Heart left ventricle (tissue), 16 donors: Measurements from ENCODE around the gene ITFG2. TPM values are rescaled to one million over a fixed set of nuclear protein-coding genes. Genes with fewer than 3 reads are reported as not detected.

ENCODE experiments used
- ATAC-seq, 4 donors: fragments of 200-7000 bp; cut with Tn5 transposase; one replicate each; pipeline ENCODE4 v1.9.1; 2020 to 2022; ENCODE audit warnings: moderate library complexity in 4 of 4, mild to moderate bottlenecking in 3 of 4, moderate number of reproducible peaks in 1 of 4
- DNase-seq, 5 donors: peaks; one replicate each; pipeline ENCODE4 v3.0.0-alpha.2; 2020
- H3K27ac ChIP-seq, 12 donors: fragments of 200-600 bp; sonication (generic) in 4 of 12; one replicate each; pipeline versions ENCODE4 v1.5.0 to v1.8.0; 2016 to 2022; ENCODE audit warnings: mild to moderate bottlenecking in 2 of 12
- H3K27me3 ChIP-seq, 9 donors: fragments of 200-600 bp; sonication (generic) in 2 of 9; one replicate each; pipeline versions ENCODE4 v1.5.1 to v1.8.0; 2016 to 2022; ENCODE audit warnings: mild to moderate bottlenecking in 3 of 9
- H3K36me3 ChIP-seq, 9 donors: fragments of 200-600 bp; sonication (generic) in 2 of 9; one replicate each; pipeline versions ENCODE4 v1.5.0 to v1.8.0; 2018 to 2022; ENCODE audit warnings: mild to moderate bottlenecking in 2 of 9
- H3K4me1 ChIP-seq, 12 donors: fragments of 200-600 bp; sonication (generic) in 4 of 12; one replicate each; pipeline versions ENCODE4 v1.5.0 to v1.8.0; 2016 to 2022; ENCODE audit warnings: mild to moderate bottlenecking in 3 of 12
- H3K4me3 ChIP-seq, 12 donors: fragments of 200-600 bp; sonication (generic) in 4 of 12; one replicate each; pipeline versions ENCODE4 v1.5.0 to v1.8.0; 2017 to 2022; ENCODE audit warnings: mild to moderate bottlenecking in 9 of 12, moderate library complexity in 4 of 12
- H3K9me3 ChIP-seq, 12 donors: fragments of 200-600 bp; sonication (generic) in 4 of 12; one replicate each; pipeline versions ENCODE4 v1.5.0 to v1.8.0; 2016 to 2022; ENCODE audit warnings: mild to moderate bottlenecking in 1 of 12
- CTCF ChIP-seq, 12 donors: fragments of 200-600 bp; sonication (generic) in 4 of 12; IDR thresholded peaks; one replicate each; pipeline versions ENCODE4 v1.5.0 to v1.8.0; 2018 to 2022; ENCODE audit warnings: antibody characterized with exemption in 12 of 12, mild to moderate bottlenecking in 5 of 12
- POLR2A ChIP-seq, 2 donors: fragments of 450-650 bp; IDR thresholded peaks; one replicate each; pipeline ENCODE4 v1.6.1; 2017; ENCODE audit warnings: antibody characterized with exemption in 2 of 2, mild to moderate bottlenecking in 2 of 2, moderate library complexity in 2 of 2
- WGBS, 4 donors: extraction: QIAGEN DNeasy Blood & Tissue Kit in 2 of 4; methylation state at CpG; one replicate each; pipeline versions ENCODE4 v1.1.5 to v1.1.7; 2013 to 2018; 5-methylcytosine and 5-hydroxymethylcytosine counted together
- intact Hi-C, 10 donors: fragments of 100-400 bp; cut with DNase I; formaldehyde crosslinking; loops; one replicate each; pipeline versions ENCODE4 v1.11.1 to v1.14.2; 2022
- polyA plus RNA-seq, 2 donors: library from polyadenylated mRNA; stranded (reverse); fragments of 200-250 nt; gene quantifications; one replicate each; pipeline ENCODE4 v1.2.3, GENCODE V29; 2013
- total RNA-seq, 9 donors: library from RNA; depleted of rRNA in 2 of 9; stranded (reverse); fragments of >200 nt in 2 of 9; fragmentation: NEBNext Ultra II Directional in 3 of 9; extraction: Animal tissue kit (Norgen Biotek cat#: 25700) in 3 of 9; gene quantifications; one replicate each; pipeline versions ENCODE4 v1.1.0 to v1.2.4, GENCODE V29; 2016 to 2023
- donor health status: ischemic (EF 13 %, LVEDD 7.1; RV severe dilation, severe dysfunction).
- donor health status: healthy with polysubstance abuse.
- donor health status: DM: no; HTN: yes; CAD: no.
- donor health status: DM: no; HTN: no; CAD: no.
- donor health status: ischemic (EF 25% LVEDD 6.9; RV normal size, moderate dysfunction).
- donor health status: ischemic (EF 25% LVEDD 5.7; RV mildly dilated, moderate dysfunction).
- donor health status: healthy.
- donor health status: DM: yes; HTN: yes; CAD: no.
- donor health status: ischemic (EF 35%, LVEDD 5.7; RV mildly dilated, moderate dysfunction).
- donor health status: nonischemic (EF 11% LVEDD 7.7; RV severe dilation, severe dysfunction).
- donor health status: DM: yes; HTN: yes; CAD: no.
- donor health status: PGD.
- donor health status: ischemic (EF 29% LVEDD 5.4; RV normal size, mild dysfunction).
- donor health status: nonischemic (EF 23%, LVEDD 6.1; RV moderate dilation, normal function).

Gene ITFG2
- total and polyA plus RNA-seq, 11 donors: 7.6 to 21.7 (median 12.1) TPM

GRCh38 chr12:2832550-2833127 lies 20.2 kb downstream of the ITFG2 start:
- Histone ChIP-seq H3K27me3 (no peaks in the 10 kb centered on the region), H3K9me3 (no peaks in the 10 kb centered on the region), H3K4me3 (peak overlapping the region in 3 of 12 donors; percentile 54), H3K4me1 (peaks cover 0 to 23% (median 7%) of the 10 kb centered on the region in 12 donors), H3K27ac (peak overlapping the region in 3 of 12 donors; percentile 26 to 64 (median 46)), H3K36me3 (peaks cover 0 to 49% (median 30%) of the 10 kb centered on the region in 9 donors)
- 74 to 90% (median 80%) methylated on average over 6 of the region's 6 CpGs for WGBS, 4 donors
- ATAC-seq (peak in 1 of 4 donors; percentile 13), DNase-seq (peak in 1 of 5 donors; percentile 33)
- intact Hi-C loops: no loop called here
- no peak for TF ChIP-seq POLR2A (IDR thresholded peaks at IDR 0.05)
- no peak for TF ChIP-seq CTCF (IDR thresholded peaks at IDR 0.05)

- intact Hi-C loops: no loop called here
- Histone ChIP-seq H3K27me3 (no peaks in the 10 kb centered on the region), H3K36me3 (peaks cover 0 to 42% (median 23%) of the 10 kb centered on the region in 9 donors), H3K9me3 (no peaks in the 10 kb centered on the region), H3K4me3 (peak overlapping the region in 6 of 12 donors; percentile 40 to 54 (median 54)), H3K4me1 (peaks cover 0 to 23% (median 7%) of the 10 kb centered on the region in 12 donors), H3K27ac (peak overlapping the region in 4 of 12 donors; percentile 26 to 64 (median 48))
- peak in 1 of 5 donors; percentile 36 for DNase-seq
- WGBS, 4 donors: 48 to 66% (median 63%) methylated on average over 4 to 5 of the region's 5 CpGs
- ATAC-seq: no peak
- TF ChIP-seq POLR2A (IDR thresholded peaks at IDR 0.05): no peak
- no peak for TF ChIP-seq CTCF (IDR thresholded peaks at IDR 0.05)
Observed at GRCh38 chr12:2833327-2833726, 20.9 kb downstream of the ITFG2 start.

GRCh38 chr12:2833810-2834209 lies 21.3 kb downstream of the ITFG2 start:
- peaks cover 0 to 37% (median 22%) of the 10 kb centered on the region in 9 donors for H3K36me3 ChIP-seq
- intact Hi-C loops: no loop called here
- no peaks in the 10 kb centered on the region for H3K9me3 ChIP-seq
- peak; percentile 32 to 48 (median 35) for DNase-seq
- peak overlapping the region in 5 of 12 donors; percentile 6 to 64 (median 50) for H3K27ac ChIP-seq
- peaks cover 0 to 23% (median 7%) of the 10 kb centered on the region in 12 donors for H3K4me1 ChIP-seq
- ATAC-seq: peak in 3 of 4 donors; percentile 21 to 66 (median 62)
- 50 to 63% (median 58%) methylated on average over 9 of the region's 9 CpGs for WGBS, 4 donors
- TF ChIP-seq POLR2A (IDR thresholded peaks at IDR 0.05) (no peak), CTCF (IDR thresholded peaks at IDR 0.05) (no peak)
- H3K4me3 ChIP-seq: peak overlapping the region in 8 of 12 donors; percentile 36 to 54 (median 48)
- no peaks in the 10 kb centered on the region for H3K27me3 ChIP-seq

GRCh38 chr12:2834581-2835491 lies 22.4 kb downstream of the ITFG2 start, which contains the start of gene NRIP2:
NRIP2 (minus strand) TSS chr12:2835035; CDS start chr12:2834983, 52 bp downstream.
- Histone ChIP-seq H3K4me1 (peaks cover 0 to 23% (median 7%) of the 10 kb centered on the region in 12 donors), H3K27ac (peak within 1 kb of the TSS in 8 of 12 donors; percentile 6 to 64 (median 33)), H3K4me3 (peak within 1 kb of the TSS in 10 of 12 donors; percentile 1 to 54 (median 42)), H3K27me3 (no peaks in the 10 kb centered on the region), H3K9me3 (no peaks in the 10 kb centered on the region), H3K36me3 (peaks cover 0 to 27% (median 14%) of the 10 kb centered on the region in 9 donors)
- intact Hi-C loops: no loop called here
- WGBS, 4 donors: 16 to 26% (median 20%) methylated on average over 27 to 32 of the region's 32 CpGs
- DNase-seq (peak in 4 of 5 donors; percentile 44 to 54 (median 50)), ATAC-seq (peak in 3 of 4 donors; percentile 59 to 70 (median 67))
- TF ChIP-seq POLR2A (IDR thresholded peaks at IDR 0.05): no peak
- peak in 2 of 12 donors; percentile 5 to 18 for TF ChIP-seq CTCF (IDR thresholded peaks at IDR 0.05)
